Activated CD4-positive, alpha-beta T cell treated with anti-CD3 and anti-CD28 coated beads, Interleukin-2, amount 10 ng/mL, durations not matched to agents 7 days and 5 days (primary cell): Measurements from ENCODE around the gene CRB1. TPM values are rescaled to one million over a fixed set of nuclear protein-coding genes. Genes with fewer than 3 reads are reported as not detected.

Experiments used
- CTCF ChIA-PET: fragments of 350-600 bp; sonication (Branson Sonifier 250); formaldehyde crosslinking; loops from one replicate; lab custom pipeline; 2021; ENCODE audit warnings: antibody characterized with exemption; lab: Charles Lee
- POLR2A ChIA-PET: fragments of 350-600 bp; sonication (Branson Sonifier 250); formaldehyde crosslinking; loops from one replicate; lab custom pipeline; 2021; ENCODE audit warnings: antibody characterized with exemption; lab: Charles Lee
- DNase-seq: peaks from one replicate; pipeline ENCODE4 v3.0.0-alpha.2; 2020
- H3K27ac Mint-ChIP-seq: one replicate; pipeline ENCODE4 v1.8.0; 2021; ENCODE audit warnings: mild to moderate bottlenecking, moderate library complexity, mixed read lengths
- H3K27me3 Mint-ChIP-seq: one replicate; pipeline ENCODE4 v1.8.0; 2021; ENCODE audit warnings: mixed read lengths
- H3K36me3 Mint-ChIP-seq: one replicate; pipeline ENCODE4 v1.8.0; 2021; ENCODE audit warnings: low read depth, mixed read lengths
- H3K4me1 Mint-ChIP-seq: one replicate; pipeline ENCODE4 v1.8.0; 2021; ENCODE audit warnings: mixed read lengths
- H3K4me3 Mint-ChIP-seq: one replicate; pipeline ENCODE4 v1.8.0; 2021; ENCODE audit warnings: mild to moderate bottlenecking, moderate library complexity, mixed read lengths
- H3K9me3 Mint-ChIP-seq: one replicate; pipeline ENCODE4 v1.8.0; 2021; ENCODE audit warnings: mixed read lengths
- total RNA-seq, 2 experiments: library from RNA; stranded (reverse); gene quantifications; one replicate each; pipeline ENCODE4 v1.2.3, GENCODE V29; 2021

The CRB1 gene
- total RNA-seq, 2 experiments from 2014 or later, result 0.06 TPM; not detected in 1

DNA sequence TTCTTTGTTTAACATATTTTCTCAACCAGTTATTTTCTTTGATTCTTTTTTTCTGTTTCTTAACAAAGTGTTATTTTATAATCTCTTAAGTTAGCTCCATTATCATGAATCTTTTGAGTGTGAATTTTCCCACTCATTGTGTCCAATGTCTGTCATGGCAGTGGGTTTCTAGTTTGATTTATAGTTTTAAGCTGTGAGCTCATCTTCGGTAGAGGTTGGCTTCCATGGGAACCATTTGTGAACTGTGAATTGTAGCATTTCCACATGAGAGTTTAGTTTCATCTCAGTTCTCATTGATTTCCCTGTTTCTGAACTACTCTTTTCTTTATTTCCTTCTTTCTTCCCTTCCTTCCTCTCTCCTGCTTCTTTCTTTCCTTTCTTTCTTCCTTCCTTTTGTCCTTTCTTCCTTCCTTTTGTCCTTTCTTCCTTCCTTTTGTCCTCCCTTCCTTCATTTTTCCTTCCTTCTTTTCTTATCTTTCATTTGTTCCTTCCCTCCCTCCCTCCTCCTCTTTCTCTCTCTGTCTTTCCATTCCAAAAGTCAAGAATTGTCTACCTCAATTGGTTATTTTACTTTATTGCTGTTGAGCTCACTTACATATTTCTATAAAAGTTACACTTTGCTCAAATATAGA, 3.0 kb upstream of the CRB1 start:
- Mint-ChIP-seq H3K4me1 (no peaks in the 10 kb centered on the region), H3K27ac (no peak overlapping the region), H3K4me3 (no peak overlapping the region), H3K27me3 (no peaks in the 10 kb centered on the region), H3K36me3 (no peaks in the 10 kb centered on the region), H3K9me3 (no peaks in the 10 kb centered on the region)
- POLR2A ChIA-PET, result no interaction called here
- DNase-seq, result no peak
- CTCF ChIA-PET, result interaction anchor here (0.6 to 0.7 kb wide), 2 partner anchors 10 to 1850 kb away, joined by 3 read pairs; no protein-coding TSS in a partner anchor

DNA sequence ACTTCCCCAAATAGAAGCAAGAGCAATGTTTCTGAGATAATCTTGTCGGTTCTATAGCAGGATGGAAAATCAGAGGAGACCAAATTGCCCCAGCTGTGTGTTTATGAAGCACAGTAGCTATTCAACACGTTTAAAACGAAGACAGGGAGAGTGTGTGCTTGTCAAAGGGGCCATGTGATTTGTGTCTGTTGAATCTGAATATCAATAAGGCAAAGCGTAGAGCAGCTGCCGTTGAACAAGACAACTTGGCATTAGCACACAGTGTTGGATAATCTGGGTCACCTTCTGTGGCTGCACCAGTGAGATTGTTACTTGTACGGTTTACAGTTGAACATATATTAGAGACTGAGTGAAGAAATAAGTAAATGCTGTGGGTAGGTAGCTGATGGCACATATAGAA, 1.0 kb downstream of the CRB1 start:
- CTCF ChIA-PET, result no interaction called here
- Mint-ChIP-seq H3K36me3 (no peaks in the 10 kb centered on the region), H3K27me3 (peaks cover 8% of the 10 kb centered on the region), H3K9me3 (no peaks in the 10 kb centered on the region), H3K27ac (no peak overlapping the region), H3K4me1 (no peaks in the 10 kb centered on the region), H3K4me3 (no peak overlapping the region)
- POLR2A ChIA-PET, result no interaction called here
- DNase-seq, result no peak

GRCh38 chr1:197272791-197273190, 4.7 kb downstream of the CRB1 start:
- ChIA-PET CTCF (no interaction called here), POLR2A (no interaction called here)
- Mint-ChIP-seq H3K36me3 (no peaks in the 10 kb centered on the region), H3K27ac (no peak overlapping the region), H3K4me1 (no peaks in the 10 kb centered on the region), H3K9me3 (no peaks in the 10 kb centered on the region), H3K4me3 (no peak overlapping the region), H3K27me3 (peaks cover 8% of the 10 kb centered on the region)
- no peak for DNase-seq

- H3K27me3 Mint-ChIP-seq, result peaks cover 7% of the 10 kb centered on the region
- ChIA-PET CTCF (no interaction called here), POLR2A (no interaction called here)
- no peak overlapping the region for H3K4me3 Mint-ChIP-seq
- no peaks in the 10 kb centered on the region for H3K4me1 Mint-ChIP-seq
- H3K36me3 Mint-ChIP-seq, result no peaks in the 10 kb centered on the region
- no peaks in the 10 kb centered on the region for H3K9me3 Mint-ChIP-seq
- H3K27ac Mint-ChIP-seq, result no peak overlapping the region
- no peak for DNase-seq
These were observed 9.1 kb downstream of the CRB1 start for GRCh38 chr1:197277166-197277565.

DNA sequence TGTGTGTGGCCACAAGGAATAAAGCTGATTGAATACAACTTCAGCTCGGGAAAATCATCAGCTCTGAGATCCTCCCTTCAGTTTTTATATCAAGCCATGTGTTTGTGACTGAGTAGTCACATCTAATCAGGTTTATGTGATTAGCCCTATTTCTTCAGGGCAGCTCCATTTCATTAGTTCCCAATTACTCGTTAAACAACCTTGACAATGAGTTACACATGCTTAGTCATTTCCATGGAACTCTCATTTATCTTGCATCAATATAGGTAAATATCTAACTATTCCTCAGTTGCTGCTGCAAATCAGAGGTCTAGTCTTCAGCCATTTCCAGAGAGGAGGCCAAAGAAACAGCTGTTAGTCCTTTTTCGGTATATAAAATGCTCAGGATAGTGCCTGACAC, 16.3 kb downstream of the CRB1 start:
- CTCF ChIA-PET, result interaction anchor here (0.6 kb wide), 1 partner anchor 88 kb away, joined by 7 read pairs; no protein-coding TSS in a partner anchor
- peaks cover 9% of the 10 kb centered on the region for H3K4me1 Mint-ChIP-seq
- H3K4me3 Mint-ChIP-seq, result no peak overlapping the region
- H3K27me3 Mint-ChIP-seq, result peaks cover 6% of the 10 kb centered on the region
- POLR2A ChIA-PET, result no interaction called here
- no peak for DNase-seq
- H3K9me3 Mint-ChIP-seq, result no peaks in the 10 kb centered on the region
- no peaks in the 10 kb centered on the region for H3K36me3 Mint-ChIP-seq
- no peak overlapping the region for H3K27ac Mint-ChIP-seq

DNA sequence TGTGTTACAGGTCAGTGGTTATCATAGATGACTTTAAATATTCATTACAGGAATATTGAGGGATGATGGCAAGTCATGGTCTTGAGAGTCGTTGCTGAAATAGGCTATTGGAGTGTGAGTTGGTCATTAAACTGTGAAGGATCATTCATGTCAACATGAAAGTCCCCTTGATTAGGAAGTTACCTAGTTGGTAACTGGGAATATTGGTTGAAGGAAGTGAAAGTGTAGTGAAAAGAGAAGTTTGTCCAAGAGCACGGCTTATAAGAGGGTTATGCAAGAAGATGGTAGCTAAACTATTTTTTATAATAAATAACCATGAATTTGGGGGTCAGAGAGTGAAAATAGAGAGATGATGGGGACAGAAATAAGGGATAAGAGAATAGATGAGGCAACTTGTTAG, 16.9 kb downstream of the CRB1 start:
- Mint-ChIP-seq H3K9me3 (no peaks in the 10 kb centered on the region), H3K27ac (no peak overlapping the region), H3K27me3 (peaks cover 6% of the 10 kb centered on the region), H3K36me3 (no peaks in the 10 kb centered on the region), H3K4me3 (no peak overlapping the region), H3K4me1 (peaks cover 9% of the 10 kb centered on the region)
- no peak for DNase-seq
- ChIA-PET POLR2A (no interaction called here), CTCF (interaction anchor here (0.6 kb wide), 1 partner anchor 88 kb away, joined by 7 read pairs; no protein-coding TSS in a partner anchor)

DNA sequence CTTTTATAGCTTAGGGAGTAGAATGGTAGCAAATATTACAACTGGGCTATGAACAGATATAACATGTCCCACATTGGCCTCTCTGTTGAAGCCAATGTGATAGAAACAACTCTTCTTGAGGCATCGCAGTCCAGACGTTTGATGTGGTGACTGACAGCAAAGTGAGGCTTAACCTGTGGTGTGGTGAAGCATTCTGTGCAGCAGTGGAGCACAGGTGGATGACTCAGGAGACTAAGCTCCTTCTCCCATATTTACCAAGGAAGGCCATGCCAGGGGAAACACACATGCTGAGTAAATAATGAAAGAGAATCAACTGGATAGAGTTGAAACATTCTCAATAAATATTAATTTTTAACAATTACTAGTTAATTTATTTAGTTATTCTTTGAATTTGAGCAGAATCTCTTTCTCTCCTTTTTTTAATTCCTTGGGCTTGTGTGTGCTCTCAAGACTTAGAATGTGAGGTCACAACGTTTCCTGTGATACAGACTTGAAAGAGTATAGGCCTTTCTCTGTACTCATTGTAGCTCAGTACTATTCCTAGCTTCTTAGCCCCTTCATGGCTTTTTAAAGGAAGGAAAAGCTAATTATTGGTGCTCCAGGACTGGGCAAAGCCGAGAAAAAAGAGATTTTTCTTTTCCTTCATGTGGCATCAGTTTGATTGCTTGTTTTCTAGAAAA, 17.6 kb downstream of the CRB1 start:
- Mint-ChIP-seq H3K9me3 (no peaks in the 10 kb centered on the region), H3K4me3 (no peak overlapping the region), H3K27me3 (peaks cover 6% of the 10 kb centered on the region), H3K4me1 (peaks cover 9% of the 10 kb centered on the region), H3K36me3 (no peaks in the 10 kb centered on the region), H3K27ac (no peak overlapping the region)
- no peak for DNase-seq
- ChIA-PET CTCF (no interaction called here), POLR2A (no interaction called here)

DNA sequence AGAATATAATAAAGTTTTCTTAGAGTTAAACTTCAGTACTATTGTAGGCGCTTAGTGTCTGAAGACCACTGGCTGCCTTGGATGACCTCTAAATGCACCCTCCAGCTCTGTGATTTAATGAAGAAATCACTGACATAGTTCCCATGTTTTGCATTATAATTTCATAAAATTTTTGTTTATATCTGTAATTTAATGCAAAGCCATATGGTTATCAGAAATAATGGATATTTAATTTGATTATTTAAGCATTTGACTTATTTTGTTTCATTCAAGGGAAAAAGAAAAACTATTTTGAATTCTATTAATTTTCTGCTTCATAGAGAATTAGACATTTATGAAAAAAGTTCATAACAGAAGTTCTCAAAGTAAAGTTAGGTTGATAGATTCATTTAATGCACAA, 18.6 kb downstream of the CRB1 start:
- ChIA-PET CTCF (no interaction called here), POLR2A (no interaction called here)
- H3K4me1 Mint-ChIP-seq, result peaks cover 9% of the 10 kb centered on the region
- DNase-seq, result no peak
- peaks cover 6% of the 10 kb centered on the region for H3K27me3 Mint-ChIP-seq
- H3K4me3 Mint-ChIP-seq, result no peak overlapping the region
- no peaks in the 10 kb centered on the region for H3K9me3 Mint-ChIP-seq
- H3K27ac Mint-ChIP-seq, result no peak overlapping the region
- no peaks in the 10 kb centered on the region for H3K36me3 Mint-ChIP-seq

- DNase-seq, result no peak
- H3K4me1 Mint-ChIP-seq, result peaks cover 9% of the 10 kb centered on the region
- no peak overlapping the region for H3K27ac Mint-ChIP-seq
- POLR2A ChIA-PET, result no interaction called here
- no peaks in the 10 kb centered on the region for H3K36me3 Mint-ChIP-seq
- H3K9me3 Mint-ChIP-seq, result no peaks in the 10 kb centered on the region
- H3K27me3 Mint-ChIP-seq, result peaks cover 9% of the 10 kb centered on the region
- no peak overlapping the region for H3K4me3 Mint-ChIP-seq
- CTCF ChIA-PET, result no interaction called here
These were observed 19.8 kb downstream of the CRB1 start for GRCh38 chr1:197287863-197288262.

- Mint-ChIP-seq H3K4me3 (no peak overlapping the region), H3K27me3 (peaks cover 4% of the 10 kb centered on the region), H3K27ac (no peak overlapping the region), H3K4me1 (no peaks in the 10 kb centered on the region), H3K9me3 (no peaks in the 10 kb centered on the region), H3K36me3 (no peaks in the 10 kb centered on the region)
- DNase-seq, result no peak
- CTCF ChIA-PET, result no interaction called here
- POLR2A ChIA-PET, result no interaction called here
These were observed 34.7 kb downstream of the CRB1 start for GRCh38 chr1:197302775-197303174.

- Mint-ChIP-seq H3K4me1 (no peaks in the 10 kb centered on the region), H3K36me3 (no peaks in the 10 kb centered on the region), H3K27ac (no peak overlapping the region), H3K4me3 (no peak overlapping the region), H3K9me3 (no peaks in the 10 kb centered on the region), H3K27me3 (peaks cover 3% of the 10 kb centered on the region)
- CTCF ChIA-PET, result no interaction called here
- POLR2A ChIA-PET, result interaction anchor here (0.6 kb wide), 1 partner anchor 26 kb away, joined by 3 read pairs; no protein-coding TSS in a partner anchor
- DNase-seq, result no peak
These were observed 35.4 kb downstream of the CRB1 start for GRCh38 chr1:197303463-197303862.

DNA sequence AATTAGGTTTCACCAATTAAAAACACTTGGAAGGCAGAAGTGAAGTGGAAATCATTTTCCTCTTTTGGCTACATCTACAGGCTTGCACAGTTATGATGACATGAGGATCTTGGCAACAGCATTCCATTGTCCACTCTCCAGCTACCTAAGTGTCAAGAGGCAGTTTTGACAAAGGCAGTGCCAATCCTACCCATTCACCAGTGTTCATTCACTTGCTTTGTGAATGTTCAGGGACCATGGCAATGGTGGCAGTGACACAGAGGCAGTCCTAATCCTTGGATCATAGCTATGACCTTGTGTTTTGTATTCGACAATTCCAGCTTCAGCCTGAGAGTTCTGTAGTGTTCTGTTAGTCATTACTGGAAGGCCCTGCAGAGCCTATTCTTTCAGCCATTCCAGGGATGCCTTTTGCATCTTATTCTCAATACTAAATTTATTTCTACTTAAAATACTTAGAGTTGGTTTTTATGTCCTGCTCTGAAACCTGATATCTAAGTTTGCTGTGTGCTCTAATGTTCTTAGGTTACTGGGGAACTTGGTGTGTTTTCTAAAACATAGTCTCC, 36.7 kb downstream of the CRB1 start:
- Mint-ChIP-seq H3K4me3 (no peak overlapping the region), H3K27ac (no peak overlapping the region), H3K36me3 (no peaks in the 10 kb centered on the region), H3K9me3 (no peaks in the 10 kb centered on the region), H3K27me3 (no peaks in the 10 kb centered on the region), H3K4me1 (no peaks in the 10 kb centered on the region)
- ChIA-PET CTCF (no interaction called here), POLR2A (no interaction called here)
- no peak for DNase-seq

DNA sequence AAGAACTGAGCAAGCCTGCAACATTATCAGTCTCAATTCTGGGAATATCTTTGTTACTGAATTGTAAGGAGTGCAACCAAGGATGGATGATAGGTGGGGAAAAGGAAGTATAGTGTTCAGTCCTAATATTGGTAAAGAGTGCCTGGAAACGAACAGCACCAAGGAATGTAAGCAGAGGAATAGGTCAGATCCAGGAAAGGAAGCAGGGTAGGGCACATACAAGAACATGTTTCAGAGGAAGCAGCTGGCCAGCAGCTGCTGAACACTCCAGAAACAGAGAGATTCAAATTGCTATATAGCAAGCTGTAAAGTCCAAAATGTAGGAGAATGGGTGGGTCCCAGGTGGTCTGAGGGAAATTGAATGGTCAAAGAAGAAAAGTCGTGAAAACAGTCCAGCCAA, 37.9 kb downstream of the CRB1 start:
- CTCF ChIA-PET, result interaction anchor here (0.7 kb wide), 1 partner anchor 77 kb away, joined by 3 read pairs; no protein-coding TSS in a partner anchor
- Mint-ChIP-seq H3K27me3 (no peaks in the 10 kb centered on the region), H3K36me3 (no peaks in the 10 kb centered on the region), H3K4me1 (no peaks in the 10 kb centered on the region), H3K9me3 (no peaks in the 10 kb centered on the region), H3K4me3 (no peak overlapping the region), H3K27ac (no peak overlapping the region)
- no peak for DNase-seq
- POLR2A ChIA-PET, result no interaction called here
